ENCODE data around the gene ZDHHC9. TPM values are rescaled to one million over a fixed set of nuclear protein-coding genes. Genes with fewer than 3 reads are reported as not detected.

Gene ZDHHC9
- total RNA-seq, 1 donor from 2014 or later: 33.1 TPM

- H3K36me3 Mint-ChIP-seq: peaks cover 2% of the 10 kb centered on the region
- H3K4me2 ChIP-seq: no peak overlapping the region
- H3K27me3 ChIP-seq: no peaks in the 10 kb centered on the region
- peaks cover 6% of the 10 kb centered on the region for H3K27me3 Mint-ChIP-seq (ENCODE audit: insufficient read depth, low read depth)
- H3K9me3 Mint-ChIP-seq: peaks cover 2% of the 10 kb centered on the region
- H3K27ac ChIP-seq: no peak overlapping the region
- DNase-seq (ENCODE audit: low spot score): no peak
- H3K4me1 Mint-ChIP-seq: peaks cover 10% of the 10 kb centered on the region
- H3K27ac Mint-ChIP-seq: no peak overlapping the region
- H3K4me3 ChIP-seq: no peak overlapping the region
- no peaks in the 10 kb centered on the region for H4K20me1 ChIP-seq (ENCODE audit: low read depth)
- H3K36me3 ChIP-seq: no peaks in the 10 kb centered on the region
- no peaks in the 10 kb centered on the region for H3F3A ChIP-seq (ENCODE audit: low read depth)
- no peak overlapping the region for H2AFZ ChIP-seq (replicated peaks)
- H3K9me3 ChIP-seq (ENCODE audit: low read depth): no peaks in the 10 kb centered on the region
- no peak overlapping the region for H3K4me3 Mint-ChIP-seq
- no peaks in the 10 kb centered on the region for H3K4me1 ChIP-seq
- no peak overlapping the region for H3K9ac ChIP-seq
- H3K79me2 ChIP-seq (ENCODE audit: low read depth): no peaks in the 10 kb centered on the region
- TF ChIP-seq EZH2 (IDR thresholded peaks at IDR 0.05): no peak
- no peak for TF ChIP-seq CTCF (IDR thresholded peaks at IDR 0.05)
- TF ChIP-seq EZH2phosphoT487 (IDR thresholded peaks at IDR 0.05): no peak
These were observed 50.9 kb downstream of the ZDHHC9 start for GRCh38 chrX:129792586-129793291.

GRCh38 chrX:129791961-129792570 lies 51.6 kb downstream of the ZDHHC9 start:
- H3K9me3 Mint-ChIP-seq: peaks cover 2% of the 10 kb centered on the region

GRCh38 chrX:129791336-129791735 lies 52.4 kb downstream of the ZDHHC9 start:
- Histone ChIP-seq H3K4me2 (no peak overlapping the region), H3K36me3 (no peaks in the 10 kb centered on the region), H3F3A (ENCODE audit: low read depth) (no peaks in the 10 kb centered on the region), H3K4me1 (no peaks in the 10 kb centered on the region), H3K4me3 (no peak overlapping the region), H4K20me1 (ENCODE audit: low read depth) (no peaks in the 10 kb centered on the region), H3K79me2 (ENCODE audit: low read depth) (no peaks in the 10 kb centered on the region), H3K27me3 (no peaks in the 10 kb centered on the region), H3K27ac (no peak overlapping the region), H3K9ac (no peak overlapping the region), H2AFZ (replicated peaks) (no peak overlapping the region), H3K9me3 (ENCODE audit: low read depth) (no peaks in the 10 kb centered on the region)
- Mint-ChIP-seq H3K27ac (peak overlapping the region; percentile 24), H3K4me1 (peaks cover 10% of the 10 kb centered on the region), H3K36me3 (peaks cover 2% of the 10 kb centered on the region), H3K27me3 (ENCODE audit: insufficient read depth, low read depth) (peaks cover 7% of the 10 kb centered on the region), H3K4me3 (no peak overlapping the region), H3K9me3 (peaks cover 2% of the 10 kb centered on the region)
- no peak for TF ChIP-seq CTCF (IDR thresholded peaks at IDR 0.05)
- TF ChIP-seq EZH2 (IDR thresholded peaks at IDR 0.05): no peak
- TF ChIP-seq EZH2phosphoT487 (IDR thresholded peaks at IDR 0.05): no peak
- DNase-seq (ENCODE audit: low spot score): no peak

More at GRCh38 chrX:129791961-129792570, 51.6 kb downstream of the ZDHHC9 start:
- no peaks in the 10 kb centered on the region for H3F3A ChIP-seq (ENCODE audit: low read depth)
- Mint-ChIP-seq H3K4me3 (no peak overlapping the region), H3K27ac (no peak overlapping the region), H3K27me3 (ENCODE audit: insufficient read depth, low read depth) (peaks cover 7% of the 10 kb centered on the region), H3K4me1 (peaks cover 10% of the 10 kb centered on the region), H3K36me3 (peaks cover 2% of the 10 kb centered on the region)
- H3K27me3 ChIP-seq: no peaks in the 10 kb centered on the region
- no peak overlapping the region for H3K4me3 ChIP-seq
- no peak overlapping the region for H2AFZ ChIP-seq (replicated peaks)
- no peaks in the 10 kb centered on the region for H4K20me1 ChIP-seq (ENCODE audit: low read depth)
- H3K79me2 ChIP-seq (ENCODE audit: low read depth): no peaks in the 10 kb centered on the region
- H3K9ac ChIP-seq: no peak overlapping the region
- H3K4me1 ChIP-seq: no peaks in the 10 kb centered on the region
- no peaks in the 10 kb centered on the region for H3K36me3 ChIP-seq
- H3K9me3 ChIP-seq (ENCODE audit: low read depth): no peaks in the 10 kb centered on the region
- TF ChIP-seq EZH2 (IDR thresholded peaks at IDR 0.05) (no peak), EZH2phosphoT487 (IDR thresholded peaks at IDR 0.05) (no peak), CTCF (IDR thresholded peaks at IDR 0.05) (no peak)
- H3K4me2 ChIP-seq: no peak overlapping the region
- no peak overlapping the region for H3K27ac ChIP-seq
- DNase-seq (ENCODE audit: low spot score): no peak

Data from neural progenitor cell (in vitro differentiated cells).